Thymus (tissue), 11 donors: Measurements from ENCODE around the gene CAPZA2. TPM values are rescaled to one million over a fixed set of nuclear protein-coding genes. Genes with fewer than 3 reads are reported as not detected.
"Not testable (repeated sequence)": the region's sequence is repeated elsewhere in the genome, so short reads cannot be mapped to it uniquely, and the experiment has no call there.

ENCODE experiments used
- DNase-seq, 9 donors: peaks; one replicate each; pipeline ENCODE4 v3.0.0-alpha.2; 2013; ENCODE audit warnings: low spot score in 9 of 9, low read depth in 6 of 9, missing footprints in 1 of 9
- H3K27ac ChIP-seq, 2 donors: one replicate each; pipeline ENCODE4 v1.5.1; 2013; ENCODE audit warnings: control low read depth in 1 of 2, low read depth in 1 of 2, low read length in 1 of 2, mild to moderate bottlenecking in 1 of 2, moderate library complexity in 1 of 2
- H3K27me3 ChIP-seq, 2 donors: one replicate each; pipeline ENCODE4 v1.5.1; 2013; ENCODE audit warnings: low read length in 1 of 2; ENCODE audit not compliant: control insufficient read depth in 2 of 2, insufficient read depth in 1 of 2
- H3K36me3 ChIP-seq, 2 donors: one replicate each; pipeline ENCODE4 v1.5.1; 2013; ENCODE audit warnings: low read length in 1 of 2, mild to moderate bottlenecking in 1 of 2, moderate library complexity in 1 of 2; ENCODE audit not compliant: control insufficient read depth in 2 of 2, insufficient read depth in 2 of 2
- H3K4me1 ChIP-seq, 2 donors: one replicate each; pipeline ENCODE4 v1.5.1; 2013; ENCODE audit warnings: low read length in 2 of 2; ENCODE audit not compliant: control insufficient read depth in 2 of 2, insufficient read depth in 2 of 2
- H3K4me3 ChIP-seq, 2 donors: one replicate each; pipeline ENCODE4 v1.5.1; 2013; ENCODE audit warnings: low read length in 2 of 2, control low read depth in 1 of 2, mild to moderate bottlenecking in 1 of 2
- H3K9me3 ChIP-seq, 2 donors: one replicate each; pipeline ENCODE4 v1.5.1; 2013; ENCODE audit warnings: low read length in 1 of 2, mild to moderate bottlenecking in 1 of 2; ENCODE audit not compliant: control insufficient read depth in 2 of 2, insufficient read depth in 1 of 2
- WGBS: extraction: QIAGEN DNeasy Blood & Tissue Kit; methylation state at CpG from one replicate; pipeline ENCODE4 v1.1.7; 2013; 5-methylcytosine and 5-hydroxymethylcytosine counted together
- polyA plus RNA-seq: library from polyadenylated mRNA; stranded (reverse); fragments of 200-250 nt; gene quantifications from one replicate; pipeline ENCODE4 v1.2.3, GENCODE V29; 2013
- total RNA-seq: library from RNA; stranded (reverse); fragments of 120-200 nt; gene quantifications from one replicate; pipeline ENCODE4 v1.2.4, GENCODE V29; 2013
- donor health status: healthy.

CAPZA2 gene
- total and polyA plus RNA-seq, 2 donors = 55.9 to 150 TPM

DNA sequence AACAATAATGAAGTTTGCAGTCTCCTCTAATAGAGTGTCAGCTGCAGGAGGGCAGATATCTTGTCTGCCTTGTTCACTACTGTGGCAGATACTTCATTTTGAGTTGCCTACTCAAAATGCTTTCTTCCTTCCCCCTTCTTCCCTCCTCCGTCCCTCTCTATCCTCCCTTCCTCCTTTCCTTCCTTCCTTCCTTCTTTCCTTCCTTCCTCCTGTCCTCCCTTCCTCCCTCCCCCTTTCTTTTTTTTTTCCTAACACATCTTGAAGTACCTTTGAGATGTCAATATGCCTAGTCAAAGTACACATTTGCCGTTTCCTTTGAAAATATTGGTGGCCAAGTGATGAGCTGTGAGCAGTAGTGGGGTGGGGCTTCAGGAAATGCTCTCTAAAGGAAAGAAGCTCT is 72.2 kb downstream of the CAPZA2 start:
- Histone ChIP-seq H3K4me3 (no peak overlapping the region), H3K27me3 (no peaks in the 10 kb centered on the region)
- WGBS = 84% methylated on average over 2 of the region's 2 CpGs

DNA sequence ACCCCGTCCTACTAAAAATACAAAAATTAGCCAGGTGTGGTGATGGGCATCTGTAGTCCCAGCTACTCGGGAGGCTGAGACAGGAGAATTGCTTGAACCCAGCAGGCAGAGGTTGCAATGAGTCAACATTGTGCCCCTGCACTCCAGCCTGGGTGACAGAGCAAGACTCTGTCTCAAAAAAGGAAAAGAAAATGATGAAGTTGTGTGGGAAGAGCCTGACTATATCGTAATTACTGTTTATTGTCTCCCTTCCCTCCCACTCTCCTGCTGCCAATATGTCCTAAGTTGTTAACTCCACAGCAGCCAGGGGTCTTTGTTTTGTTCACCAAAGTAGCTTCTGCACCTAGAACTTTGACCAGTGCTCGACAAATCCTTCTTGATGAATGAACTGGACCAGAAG is 74.5 kb downstream of the CAPZA2 start:
- not testable (repeated sequence) for H3K27ac ChIP-seq, H3K27me3 ChIP-seq, H3K9me3 ChIP-seq, DNase-seq, H3K36me3 ChIP-seq, H3K4me1 ChIP-seq, H3K4me3 ChIP-seq
- WGBS = 85% methylated on average over 4 of the region's 4 CpGs

More for the DNA sequence above, 72.2 kb downstream of the CAPZA2 start:
- Histone ChIP-seq H3K27ac (no peak overlapping the region), H3K9me3 (no peaks in the 10 kb centered on the region), H3K4me1 (peaks cover 0 to 2% of the 10 kb centered on the region in 2 donors), H3K36me3 (no peaks in the 10 kb centered on the region)
- no peak for DNase-seq

DNA sequence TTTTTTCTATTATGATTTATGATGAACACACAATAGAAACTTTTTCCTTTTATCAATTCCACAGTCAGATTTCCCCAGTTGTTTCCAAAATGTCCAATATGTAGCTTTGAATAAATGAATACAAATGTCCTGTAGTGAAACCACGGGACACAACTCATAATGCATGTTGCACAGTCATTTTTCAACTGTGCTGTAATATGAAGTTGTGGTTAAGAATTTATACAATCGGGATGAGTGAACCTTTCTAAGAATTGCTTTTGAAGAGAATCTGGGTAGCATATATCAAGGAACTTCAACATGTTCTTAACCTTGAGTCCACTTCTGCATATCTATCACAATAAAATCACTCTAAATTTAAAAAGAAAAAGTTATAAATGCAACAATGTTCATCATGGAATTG is 76.3 kb downstream of the CAPZA2 start:
- H3K9me3 ChIP-seq = no peaks in the 10 kb centered on the region

DNA sequence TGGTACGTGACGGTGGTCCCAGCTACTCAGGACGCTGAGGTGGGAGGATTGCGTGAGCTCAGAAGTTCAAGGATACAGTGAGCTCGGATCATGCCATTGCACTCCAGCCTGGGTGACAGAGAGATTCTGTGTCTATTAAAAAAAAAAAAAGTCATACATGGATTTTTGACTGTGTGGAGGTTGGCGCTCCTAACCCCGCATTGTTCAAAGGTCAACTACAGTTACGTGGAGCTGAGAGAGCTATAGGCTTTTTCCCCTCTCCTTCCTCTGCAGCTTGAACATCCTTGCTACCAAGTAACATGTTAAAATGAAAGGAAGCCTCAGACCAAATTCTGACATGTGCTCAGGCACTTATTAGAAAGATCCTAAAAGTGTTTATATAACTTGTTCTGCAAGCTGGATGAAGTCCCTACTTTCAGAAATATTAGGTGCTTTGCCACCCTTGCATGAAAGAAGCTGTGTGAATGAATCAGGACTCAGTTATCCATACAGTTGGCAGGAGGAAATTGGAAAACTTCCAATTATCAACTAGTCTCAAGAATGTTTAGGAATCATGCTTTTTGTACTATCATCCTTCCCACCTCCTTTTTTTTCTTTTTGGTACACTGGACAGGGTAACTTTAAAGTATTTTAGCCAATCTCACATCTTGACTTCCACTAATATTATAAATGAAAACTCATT is 78.4 kb downstream of the CAPZA2 start:
- Histone ChIP-seq H3K4me3 (no peak overlapping the region), H3K9me3 (no peaks in the 10 kb centered on the region), H3K36me3 (no peaks in the 10 kb centered on the region), H3K27me3 (no peaks in the 10 kb centered on the region), H3K4me1 (no peaks in the 10 kb centered on the region), H3K27ac (no peak overlapping the region)
- no peak for DNase-seq
- 84% methylated on average over 8 of the region's 8 CpGs for WGBS

More for the DNA sequence above, 76.3 kb downstream of the CAPZA2 start:
- no peaks in the 10 kb centered on the region for H3K4me1 ChIP-seq
- WGBS = 91% methylated on average over 2 of the region's 2 CpGs
- no peaks in the 10 kb centered on the region for H3K27me3 ChIP-seq
- no peak overlapping the region for H3K4me3 ChIP-seq
- no peak overlapping the region for H3K27ac ChIP-seq
- DNase-seq = no peak
- no peaks in the 10 kb centered on the region for H3K36me3 ChIP-seq

DNA sequence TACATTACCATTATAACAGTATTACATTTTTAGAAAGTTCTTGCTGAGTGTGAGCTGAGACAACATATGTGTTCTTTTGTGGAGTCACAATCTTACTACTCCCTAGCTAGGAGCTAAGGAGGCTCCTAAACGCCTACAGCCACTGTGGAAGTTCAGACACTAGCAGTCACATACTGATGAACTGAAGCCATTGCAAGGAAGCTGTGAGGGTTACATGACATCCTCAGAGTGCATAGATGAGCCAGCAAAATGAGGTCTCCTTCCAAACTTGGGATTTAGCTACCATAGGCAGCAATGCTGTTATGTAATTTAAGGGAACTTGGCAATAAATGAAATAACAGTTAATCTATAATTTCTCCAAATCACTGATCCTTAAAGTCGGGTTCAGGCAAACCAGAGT is 80.1 kb downstream of the CAPZA2 start:
- 96% methylated on average over 2 of the region's 2 CpGs for WGBS
- H3K27ac ChIP-seq = no peak overlapping the region
- H3K36me3 ChIP-seq = no peaks in the 10 kb centered on the region
- H3K27me3 ChIP-seq = no peaks in the 10 kb centered on the region
- no peak overlapping the region for H3K4me3 ChIP-seq
- no peaks in the 10 kb centered on the region for H3K9me3 ChIP-seq
- DNase-seq = no peak
- no peaks in the 10 kb centered on the region for H3K4me1 ChIP-seq

DNA sequence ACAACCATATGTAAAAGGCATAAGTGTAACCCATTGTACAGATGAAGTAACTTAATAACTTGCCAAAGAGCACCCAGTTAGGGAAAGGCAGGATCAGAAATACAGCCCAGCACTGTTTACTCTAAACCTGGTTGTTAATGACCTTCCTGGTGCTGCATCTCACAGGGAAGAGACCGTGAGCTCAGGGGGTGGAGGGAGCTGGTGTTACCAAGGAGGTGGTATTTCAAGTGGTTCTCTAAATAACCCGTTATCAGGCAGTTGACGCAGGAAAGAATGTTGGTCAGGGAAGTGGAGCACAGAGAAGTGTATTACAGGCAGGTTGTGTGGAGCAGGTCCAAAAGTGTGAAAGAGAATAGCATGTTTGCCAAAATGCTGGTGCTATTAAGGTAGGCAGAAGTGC is 86.5 kb downstream of the CAPZA2 start:
- Histone ChIP-seq H3K27me3 (peaks cover 0 to 6% of the 10 kb centered on the region in 2 donors), H3K27ac (no peak overlapping the region), H3K4me3 (no peak overlapping the region), H3K4me1 (peaks cover 0 to 4% of the 10 kb centered on the region in 2 donors), H3K9me3 (peaks cover 0 to 1% of the 10 kb centered on the region in 2 donors), H3K36me3 (no peaks in the 10 kb centered on the region)
- no peak for DNase-seq
- WGBS = 87% methylated on average over 3 of the region's 3 CpGs

DNA sequence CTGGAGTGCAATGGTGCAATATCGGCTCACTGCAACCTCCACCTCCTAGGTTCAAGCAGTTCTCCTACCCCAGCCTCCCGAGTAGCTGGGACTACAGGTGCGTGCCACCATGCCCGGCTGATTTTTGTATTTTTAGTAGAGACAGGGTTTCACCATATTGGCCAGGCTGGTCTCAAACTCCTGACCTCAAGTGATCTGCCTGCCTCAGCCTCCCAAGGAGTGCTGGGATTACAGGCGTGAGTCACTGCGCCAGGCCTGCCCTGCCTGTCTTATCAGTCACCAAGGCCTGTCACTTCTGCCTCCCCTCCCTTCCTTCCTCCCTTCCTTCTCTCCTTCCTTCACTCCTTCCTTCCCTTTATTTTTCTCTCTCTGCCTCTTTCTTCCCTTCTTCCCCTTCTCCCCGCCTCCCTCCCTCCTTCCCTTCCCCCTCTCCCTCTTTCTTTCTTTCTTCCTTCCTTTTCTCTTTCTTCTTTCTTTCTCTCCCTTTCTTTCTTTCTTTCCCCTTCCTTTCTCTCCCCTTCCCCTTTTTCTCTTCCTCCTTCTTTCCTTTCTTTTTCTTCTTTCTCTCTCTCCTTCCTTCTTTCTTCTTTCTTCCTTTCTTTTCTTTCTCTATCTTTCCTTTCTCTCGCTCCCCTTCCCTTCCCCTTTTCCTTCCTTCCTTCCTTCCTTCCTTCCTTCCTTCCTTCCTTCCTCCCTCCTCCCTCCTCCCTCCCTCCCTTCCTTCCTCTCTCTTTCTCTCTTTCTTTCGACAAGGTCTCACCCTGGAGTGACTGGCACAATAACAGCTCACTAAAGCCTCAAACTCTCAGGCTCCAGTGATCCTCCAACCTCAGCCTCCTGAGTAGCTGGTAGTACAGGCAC is 87.8 kb downstream of the CAPZA2 start:
- no peak for DNase-seq
- Histone ChIP-seq H3K27ac (no peak overlapping the region), H3K27me3 (peaks cover 0 to 12% of the 10 kb centered on the region in 2 donors), H3K9me3 (peaks cover 0 to 1% of the 10 kb centered on the region in 2 donors), H3K4me1 (peaks cover 0 to 4% of the 10 kb centered on the region in 2 donors), H3K4me3 (no peak overlapping the region), H3K36me3 (no peaks in the 10 kb centered on the region)
- 95% methylated on average over 9 of the region's 9 CpGs for WGBS

DNA sequence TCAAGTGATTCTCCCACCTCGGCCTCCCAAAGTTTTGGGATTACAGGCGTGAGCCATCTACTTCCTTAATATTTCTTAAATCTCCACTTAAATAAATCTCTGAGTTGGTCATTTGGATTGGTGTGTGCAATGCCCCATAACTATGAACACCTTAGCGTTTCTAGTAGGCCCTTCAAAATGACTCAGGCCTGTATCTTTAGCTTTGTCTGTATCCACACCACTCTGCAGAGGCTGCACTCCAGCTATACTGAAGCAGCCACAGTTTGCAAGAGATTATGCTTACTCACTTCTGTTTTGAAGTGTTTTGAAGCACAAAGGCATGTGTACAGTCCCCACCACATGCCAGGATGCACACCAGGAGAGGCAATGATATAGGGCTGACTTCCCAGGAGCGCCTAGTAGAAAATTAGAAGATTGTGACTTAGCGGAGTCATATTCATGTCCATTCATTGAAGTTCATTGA is 88.5 kb downstream of the CAPZA2 start:
- 91% methylated on average over 5 of the region's 5 CpGs for WGBS
- Histone ChIP-seq H3K4me3 (no peak overlapping the region), H3K9me3 (peaks cover 0 to 1% of the 10 kb centered on the region in 2 donors), H3K36me3 (no peaks in the 10 kb centered on the region), H3K27ac (no peak overlapping the region), H3K27me3 (peaks cover 0 to 12% of the 10 kb centered on the region in 2 donors), H3K4me1 (peaks cover 0 to 4% of the 10 kb centered on the region in 2 donors)
- DNase-seq = no peak
